NCI-H1048 (cell line): ENCODE measurements around the gene CCDC138.

Experiments
- DNase-seq: peaks from one replicate; lab custom pipeline; 2025; lab: John Stamatoyannopoulos, UW

The CCDC138 gene

DNA sequence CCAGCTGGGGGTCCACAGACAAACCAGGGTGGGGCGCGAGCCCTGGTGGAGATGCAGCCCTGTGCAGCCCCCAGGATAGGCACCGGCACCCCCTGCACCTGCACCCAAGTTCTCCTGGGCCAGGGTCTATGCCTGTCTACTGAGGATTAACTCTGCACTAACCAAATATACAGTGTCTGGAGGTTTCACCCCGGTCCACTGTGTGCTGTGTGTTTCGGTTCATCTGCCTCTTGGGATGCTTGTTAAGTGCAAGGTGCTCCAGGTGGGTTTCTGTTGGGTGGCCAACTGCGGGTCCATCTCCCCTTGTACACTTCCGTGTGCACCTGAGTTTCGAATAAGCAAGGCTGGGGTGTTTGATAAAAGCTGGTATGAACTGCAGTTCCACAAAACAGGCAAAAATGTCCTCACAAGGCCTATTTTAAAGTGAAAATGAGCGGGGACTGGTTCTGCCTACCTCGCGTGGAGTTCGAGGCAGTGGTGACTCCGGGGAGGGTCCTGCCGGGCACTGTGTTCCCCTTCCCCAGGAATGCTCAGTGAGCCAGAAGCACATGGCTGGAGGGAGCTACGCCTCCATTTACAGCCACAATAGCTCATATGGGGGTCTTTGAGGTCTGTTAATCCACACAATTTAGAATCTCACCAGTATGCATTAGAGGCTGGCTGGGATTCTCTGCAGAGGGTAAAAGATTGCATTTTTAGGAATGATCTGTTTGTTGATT lies 131.7 kb downstream of the CCDC138 start:
- no peak for DNase-seq

DNA sequence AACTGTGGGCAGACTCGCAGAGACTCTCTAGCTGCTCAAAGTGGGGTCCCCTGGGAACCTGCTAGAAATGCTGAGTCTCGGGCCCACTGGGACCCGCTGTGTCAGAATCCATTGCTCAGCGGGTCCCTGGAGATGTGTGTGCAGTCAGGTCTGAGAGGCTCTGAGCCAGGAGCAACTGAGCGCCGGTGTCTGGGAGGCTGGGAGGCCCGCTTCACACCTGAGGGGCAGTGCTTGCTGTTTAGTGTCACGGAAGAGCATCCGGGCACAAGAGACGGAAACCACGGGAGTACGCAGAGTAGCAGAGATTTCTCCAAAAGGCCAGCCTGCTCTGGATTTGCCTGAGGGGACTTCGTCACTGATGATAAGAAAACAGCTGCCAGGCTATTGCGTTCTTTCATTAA lies 132.4 kb downstream of the CCDC138 start:
- DNase-seq, result no peak

DNA sequence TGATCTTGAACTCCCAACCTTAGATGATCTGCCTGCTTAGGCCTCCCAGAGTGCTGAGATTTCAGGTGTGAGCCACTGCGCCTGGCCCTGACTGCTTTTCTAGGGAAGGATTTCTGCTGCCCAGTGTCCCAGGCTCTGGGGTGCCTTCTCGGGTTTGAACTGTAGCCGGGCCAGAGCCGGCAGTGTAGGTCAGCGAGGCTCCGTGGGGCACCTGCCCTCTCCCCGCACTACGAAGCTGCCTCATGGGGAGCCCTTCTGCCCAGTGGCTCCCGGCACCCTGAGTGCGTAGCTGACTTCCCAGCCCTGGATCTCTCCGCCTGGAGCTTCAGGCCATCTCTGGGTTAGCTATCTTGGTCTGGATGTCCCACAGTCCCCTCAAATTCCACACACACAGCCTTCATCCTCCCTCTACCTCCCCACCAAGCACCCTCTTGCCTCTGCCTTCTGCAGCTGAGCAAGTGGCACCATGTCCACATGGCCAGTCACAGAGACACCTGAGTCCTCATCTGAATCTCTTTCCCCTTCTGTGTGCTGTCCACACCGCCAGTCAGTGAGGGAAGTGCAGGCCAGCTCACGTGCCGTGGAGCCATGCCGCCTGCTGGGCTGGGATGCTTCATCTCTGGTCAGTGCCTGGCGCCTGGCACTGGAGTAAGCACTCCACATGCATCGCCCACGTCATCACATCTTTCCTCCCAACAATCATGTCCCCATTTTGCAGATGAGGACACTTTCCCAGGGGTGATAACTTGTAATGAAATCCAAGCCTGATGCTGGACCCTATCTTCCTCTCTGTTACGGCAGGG lies 133.2 kb downstream of the CCDC138 start:
- DNase-seq, result no peak

DNA sequence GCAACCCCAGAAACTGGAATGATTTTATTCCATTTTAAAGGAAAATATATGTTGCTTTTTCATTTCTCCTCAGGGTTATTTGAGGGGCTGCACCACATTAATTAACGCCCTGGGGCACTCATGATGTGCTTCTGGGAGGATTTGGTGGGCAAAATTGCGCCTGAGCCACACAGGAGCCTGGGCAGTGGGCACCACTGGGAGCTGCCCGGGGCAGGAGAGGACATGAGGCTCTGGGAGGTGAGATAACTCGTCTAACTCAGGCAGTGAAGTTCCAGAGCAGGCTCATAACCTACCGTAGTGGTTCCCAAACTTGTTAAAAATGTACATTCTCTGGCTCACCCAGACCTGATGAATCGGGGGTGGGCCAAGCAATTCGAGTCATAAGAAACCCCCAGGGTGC lies 134.1 kb downstream of the CCDC138 start:
- no peak for DNase-seq

DNA sequence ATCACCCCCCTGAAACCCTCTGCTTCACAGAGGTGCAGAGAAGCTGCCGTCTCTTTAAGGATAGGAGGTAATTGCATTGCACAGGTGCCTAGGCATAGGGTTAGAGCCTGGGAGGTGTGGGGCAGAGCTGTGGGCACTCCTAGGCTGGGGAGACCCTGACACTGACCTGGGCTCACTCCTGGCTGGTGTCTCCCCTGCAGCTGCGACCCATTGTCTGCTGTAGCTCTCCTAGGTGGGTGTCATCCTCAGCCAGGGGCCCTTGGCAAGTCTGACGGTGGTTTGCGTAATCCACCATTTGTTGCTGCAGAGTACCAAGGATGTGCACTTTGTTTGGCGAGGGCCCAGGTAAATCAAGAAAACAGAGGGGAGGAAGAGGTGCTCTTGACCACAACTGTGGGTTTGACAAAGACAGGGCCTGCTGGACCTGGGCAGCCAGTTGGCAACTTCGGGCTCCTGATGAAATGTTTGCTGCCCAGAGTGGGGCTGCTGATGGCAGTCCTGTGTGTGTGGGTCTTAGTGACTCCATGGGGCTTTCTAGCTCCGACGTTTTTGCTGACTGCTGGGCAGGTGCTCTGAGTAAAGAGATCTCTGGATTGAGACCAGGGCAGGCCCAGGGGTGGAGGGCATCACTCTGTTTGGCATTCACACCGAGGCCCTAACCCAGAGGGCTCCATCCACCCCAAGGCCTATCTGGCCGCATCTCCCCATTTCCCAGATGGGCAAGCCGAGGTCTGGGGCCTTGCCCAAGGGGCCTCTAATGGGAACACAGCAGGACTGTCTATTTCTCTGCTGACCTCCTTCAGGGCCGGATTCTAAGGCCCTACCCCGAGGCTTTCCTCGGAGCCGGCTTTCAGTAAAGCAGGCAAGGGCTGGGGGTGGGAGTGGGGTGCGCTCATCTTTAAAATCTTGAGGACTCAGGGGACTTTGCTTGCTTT lies 134.8 kb downstream of the CCDC138 start:
- no peak for DNase-seq

DNA sequence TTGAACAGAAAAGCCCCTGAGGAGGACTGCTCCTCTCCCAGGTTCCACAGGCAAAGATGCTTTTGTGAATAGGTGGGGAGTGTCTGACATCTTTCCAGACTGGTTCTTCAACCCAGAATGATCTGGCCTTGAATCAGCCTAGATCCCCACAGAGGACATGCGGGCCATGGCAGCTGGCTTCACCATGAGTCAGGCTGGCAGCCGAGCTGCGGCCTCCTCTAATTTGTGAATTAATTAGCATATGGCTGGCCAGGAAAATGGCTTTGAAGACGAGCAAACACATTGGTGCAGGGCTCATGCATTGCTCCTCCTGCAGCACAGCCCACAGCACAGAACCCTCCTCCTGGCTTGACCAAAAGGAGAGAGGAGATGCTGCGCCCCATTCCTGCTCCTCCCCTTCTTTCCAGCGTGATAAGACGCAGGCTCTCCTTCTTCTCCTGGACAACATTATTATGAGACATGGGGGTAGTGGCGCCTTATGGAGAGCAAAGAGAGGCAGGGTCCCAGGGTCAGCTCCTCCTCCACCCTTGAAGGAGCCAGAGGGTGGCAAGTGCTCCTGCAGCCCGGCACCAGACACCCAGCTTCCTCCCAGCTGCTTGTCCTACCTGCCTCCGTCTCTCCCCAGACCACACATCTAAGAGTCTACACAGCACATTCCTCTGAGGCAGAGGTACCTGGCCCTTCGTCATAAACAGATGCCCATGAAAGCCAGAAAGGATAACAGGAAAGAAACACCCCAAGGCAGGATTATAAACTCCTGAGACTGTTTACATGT lies 135.8 kb downstream of the CCDC138 start:
- DNase-seq, result no peak

DNA sequence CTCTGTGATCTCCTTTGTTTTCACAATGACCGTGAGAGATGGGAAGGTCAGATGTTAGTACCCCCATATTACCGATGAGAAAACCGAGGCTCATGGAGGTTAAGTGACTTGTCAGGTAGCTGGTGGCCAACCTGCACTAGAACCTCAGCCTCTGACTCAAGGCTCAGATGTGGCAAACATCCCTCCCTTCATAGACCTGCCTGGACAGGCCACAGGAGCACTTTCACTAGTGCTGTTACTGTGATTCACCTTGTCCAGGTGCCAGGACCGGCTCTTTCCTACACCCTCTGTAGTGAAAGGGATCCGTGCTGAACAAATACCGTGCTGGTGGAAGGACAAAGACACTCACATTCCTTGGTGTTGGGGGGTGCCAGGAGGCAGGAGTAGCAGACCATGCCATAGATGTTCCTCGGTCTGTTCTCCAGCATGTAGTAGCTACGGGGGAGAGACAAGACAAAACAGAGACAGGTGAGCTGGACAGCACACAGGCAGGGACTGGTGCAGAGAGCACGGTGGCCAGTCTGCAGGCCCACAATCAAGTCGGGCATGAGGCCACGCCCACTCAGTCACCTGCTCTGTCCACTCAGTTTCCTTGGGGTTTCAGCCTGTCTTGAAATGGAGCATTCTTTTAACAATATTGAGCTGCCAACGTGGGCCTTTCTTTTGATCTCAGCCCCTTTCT lies 136.6 kb downstream of the CCDC138 start:
- DNase-seq, result no peak

DNA sequence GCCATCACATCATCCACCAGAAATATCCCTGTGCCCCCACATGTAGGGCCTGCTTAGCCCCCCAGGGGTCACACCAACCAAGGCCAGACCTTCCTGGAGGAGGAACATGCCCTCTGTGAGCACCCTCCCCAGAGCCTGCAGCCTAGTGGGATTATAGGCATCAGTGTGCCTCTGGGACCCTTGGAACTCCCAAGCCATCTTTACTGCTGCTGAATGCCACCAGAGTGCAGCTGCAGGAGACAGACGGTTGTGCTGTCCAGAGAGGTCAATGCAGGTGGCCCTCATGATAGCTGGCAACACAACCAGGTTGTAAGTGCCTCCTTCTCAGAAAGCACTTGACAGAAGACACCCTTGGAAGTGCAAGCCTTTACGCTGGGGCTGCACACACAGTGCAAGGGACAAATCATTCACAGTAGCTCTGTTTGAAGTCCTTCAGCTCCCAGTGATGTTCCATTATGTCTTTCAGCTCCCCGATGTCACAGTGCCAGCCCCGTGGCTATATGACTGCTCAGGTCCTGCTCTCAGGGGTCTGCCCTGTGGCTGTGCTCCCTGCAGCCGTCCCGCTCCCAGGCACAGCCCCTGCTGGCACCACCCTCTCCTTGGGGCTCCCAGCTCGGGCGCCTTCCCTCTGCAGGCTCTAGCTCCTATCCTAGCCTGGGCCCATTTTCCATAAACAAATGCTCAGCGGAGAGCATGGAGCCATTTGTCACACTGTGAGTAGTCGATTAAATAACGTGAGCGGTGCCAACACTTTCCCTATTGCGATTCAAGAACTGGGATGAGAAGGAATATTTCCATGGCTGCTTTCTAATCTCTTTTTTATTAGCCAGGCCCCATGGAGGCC lies 137.4 kb downstream of the CCDC138 start:
- no peak for DNase-seq

DNA sequence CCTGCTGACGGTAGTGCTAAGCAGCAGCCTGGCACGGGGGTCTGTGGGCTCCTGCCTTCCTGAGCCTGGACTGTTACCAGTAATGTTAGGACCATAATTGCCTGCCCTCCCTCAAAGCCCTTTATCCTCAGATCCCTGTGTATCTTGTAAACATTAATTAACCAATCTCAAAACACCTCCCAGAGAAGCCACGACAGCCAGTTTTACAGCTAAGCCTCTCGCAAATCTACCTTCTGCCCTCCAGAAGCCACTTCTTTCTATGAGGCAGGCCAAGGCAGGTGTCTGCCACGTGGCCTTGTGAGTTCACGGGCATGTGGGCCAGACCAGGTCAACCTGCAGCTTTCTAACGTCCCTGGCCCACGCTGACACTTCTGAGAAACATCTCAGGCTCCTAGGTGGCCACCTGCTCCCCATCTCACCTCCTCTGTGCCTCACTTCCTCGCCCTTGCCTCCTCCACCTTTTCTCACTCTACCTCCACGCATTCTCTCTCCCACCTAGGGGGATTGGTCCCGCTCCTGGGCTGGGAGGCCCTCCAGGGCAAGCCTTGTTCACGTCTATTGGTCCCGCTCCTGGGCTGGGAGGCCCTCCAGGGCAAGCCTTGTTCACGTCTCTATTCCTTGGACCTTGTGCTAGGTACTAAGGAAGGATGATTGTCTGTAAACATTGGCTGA lies 138.1 kb downstream of the CCDC138 start:
- no peak for DNase-seq

DNA sequence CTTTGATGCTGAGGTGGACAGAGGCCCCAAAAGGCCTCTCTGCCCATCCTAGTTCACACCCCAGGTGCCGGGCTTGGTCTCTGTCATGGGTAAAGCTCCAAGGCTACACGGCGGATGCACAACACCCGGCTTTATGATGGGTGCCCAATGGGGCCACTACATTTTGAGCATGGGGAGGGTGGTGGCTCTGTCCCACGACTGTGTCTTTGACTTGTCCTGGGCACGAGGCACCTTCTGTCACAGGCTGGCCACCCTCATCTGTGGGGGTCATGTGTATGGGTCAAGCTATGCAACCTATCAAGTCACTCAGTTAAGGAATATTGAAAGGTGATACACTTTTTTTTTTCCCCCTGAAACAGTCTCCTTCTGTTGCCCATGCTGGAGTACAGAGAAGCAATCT lies 138.7 kb downstream of the CCDC138 start:
- DNase-seq, result no peak

DNA sequence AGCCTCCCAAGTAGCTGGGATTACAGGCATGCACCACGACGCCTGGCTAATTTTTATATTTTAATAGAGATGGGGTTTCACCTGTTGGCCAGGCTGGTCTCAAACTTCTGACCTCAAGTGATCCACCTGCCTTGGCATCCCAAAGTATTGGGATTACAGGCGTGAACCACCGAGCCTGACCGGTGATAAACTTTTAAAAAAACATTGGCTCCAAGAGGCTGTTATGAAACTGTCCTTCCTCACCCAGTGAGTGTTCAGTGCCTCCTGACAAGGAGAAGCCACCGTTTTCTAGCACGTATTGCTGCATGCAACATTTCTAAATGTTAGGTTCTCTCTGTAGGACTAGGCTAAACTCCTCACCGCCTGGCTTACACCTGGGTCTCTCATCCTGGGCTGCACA lies 139.2 kb downstream of the CCDC138 start:
- no peak for DNase-seq
